ENCODE data around the gene NR1I3. TPM values are rescaled to one million over a fixed set of nuclear protein-coding genes. Genes with fewer than 3 reads are reported as not detected.

Gene NR1I3
- total RNA-seq, 1 donor from 2014 or later, result not detected

DNA sequence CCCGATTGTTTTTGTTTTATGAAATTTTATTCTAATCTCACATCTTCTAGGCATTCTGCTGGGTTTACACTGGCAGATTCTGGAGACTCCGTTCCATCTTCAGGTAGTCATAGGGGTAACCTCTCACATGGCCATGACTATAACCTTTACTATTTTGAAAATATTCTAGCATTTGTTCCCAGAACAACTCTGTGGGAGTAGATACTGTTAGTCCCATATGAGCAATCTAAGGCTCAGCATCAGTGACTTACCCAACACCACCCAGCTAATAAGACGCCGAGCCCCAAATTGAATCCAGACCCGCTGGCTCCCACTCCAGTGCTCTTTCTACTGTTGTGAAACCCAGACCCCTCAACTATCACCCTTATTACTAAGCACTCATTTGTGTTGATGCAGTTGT, 49.0 kb downstream of the NR1I3 start:
- Histone ChIP-seq H3K4me1 (peaks cover 37% of the 10 kb centered on the region), H3K27me3 (no peaks in the 10 kb centered on the region), H3K9me3 (no peaks in the 10 kb centered on the region), H3K4me3 (no peak overlapping the region), H3K36me3 (peaks cover 0 to 16% of the 10 kb centered on the region in 2 donors), H3K27ac (no peak overlapping the region)
- intact Hi-C loops (cut with DNase I), result no loop called here
- TF ChIP-seq, protein P1, sequence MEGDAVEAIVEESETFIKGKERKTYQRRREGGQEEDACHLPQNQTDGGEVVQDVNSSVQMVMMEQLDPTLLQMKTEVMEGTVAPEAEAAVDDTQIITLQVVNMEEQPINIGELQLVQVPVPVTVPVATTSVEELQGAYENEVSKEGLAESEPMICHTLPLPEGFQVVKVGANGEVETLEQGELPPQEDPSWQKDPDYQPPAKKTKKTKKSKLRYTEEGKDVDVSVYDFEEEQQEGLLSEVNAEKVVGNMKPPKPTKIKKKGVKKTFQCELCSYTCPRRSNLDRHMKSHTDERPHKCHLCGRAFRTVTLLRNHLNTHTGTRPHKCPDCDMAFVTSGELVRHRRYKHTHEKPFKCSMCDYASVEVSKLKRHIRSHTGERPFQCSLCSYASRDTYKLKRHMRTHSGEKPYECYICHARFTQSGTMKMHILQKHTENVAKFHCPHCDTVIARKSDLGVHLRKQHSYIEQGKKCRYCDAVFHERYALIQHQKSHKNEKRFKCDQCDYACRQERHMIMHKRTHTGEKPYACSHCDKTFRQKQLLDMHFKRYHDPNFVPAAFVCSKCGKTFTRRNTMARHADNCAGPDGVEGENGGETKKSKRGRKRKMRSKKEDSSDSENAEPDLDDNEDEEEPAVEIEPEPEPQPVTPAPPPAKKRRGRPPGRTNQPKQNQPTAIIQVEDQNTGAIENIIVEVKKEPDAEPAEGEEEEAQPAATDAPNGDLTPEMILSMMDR (IDR thresholded peaks at IDR 0.05), result no peak
- TF ChIP-seq POLR2AphosphoS5 (IDR thresholded peaks at IDR 0.05; ENCODE audit: insufficient read depth in 1 of 2, low read depth in 1 of 2), result no peak
- TF ChIP-seq POLR2A (IDR thresholded peaks at IDR 0.05), result no peak
- no peak for DNase-seq (ENCODE audit: extremely low spot score in 2 of 2)

DNA sequence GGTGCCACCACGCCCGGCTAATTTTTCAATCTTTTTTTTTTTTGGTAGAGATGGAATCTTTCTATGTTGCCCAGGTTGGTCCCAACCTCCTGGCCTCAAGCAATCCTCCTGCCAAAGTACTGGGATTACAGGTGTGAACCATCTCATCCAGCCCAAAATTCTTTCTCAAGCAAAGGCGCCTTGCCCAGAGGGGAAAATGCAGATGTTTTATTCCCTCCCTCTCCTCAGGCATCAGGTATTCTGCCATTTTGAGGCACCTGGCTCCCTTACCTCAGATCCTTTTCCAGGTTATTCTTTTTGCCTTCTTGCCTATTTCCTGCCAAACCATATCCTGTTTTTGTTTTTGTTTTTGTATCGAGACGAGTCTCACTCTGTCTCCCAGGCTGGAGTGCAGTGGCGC, 49.6 kb downstream of the NR1I3 start:
- Histone ChIP-seq H3K27ac (no peak overlapping the region), H3K4me1 (peaks cover 31% of the 10 kb centered on the region), H3K36me3 (peaks cover 0 to 14% of the 10 kb centered on the region in 2 donors), H3K9me3 (no peaks in the 10 kb centered on the region), H3K27me3 (no peaks in the 10 kb centered on the region), H3K4me3 (no peak overlapping the region)
- DNase-seq (ENCODE audit: extremely low spot score in 2 of 2), result no peak
- intact Hi-C loops (cut with DNase I), result no loop called here
- TF ChIP-seq POLR2A (IDR thresholded peaks at IDR 0.05), result no peak
- TF ChIP-seq, protein P1 (IDR thresholded peaks at IDR 0.05), result no peak
- no peak for TF ChIP-seq POLR2AphosphoS5 (IDR thresholded peaks at IDR 0.05; ENCODE audit: insufficient read depth in 1 of 2, low read depth in 1 of 2)

DNA sequence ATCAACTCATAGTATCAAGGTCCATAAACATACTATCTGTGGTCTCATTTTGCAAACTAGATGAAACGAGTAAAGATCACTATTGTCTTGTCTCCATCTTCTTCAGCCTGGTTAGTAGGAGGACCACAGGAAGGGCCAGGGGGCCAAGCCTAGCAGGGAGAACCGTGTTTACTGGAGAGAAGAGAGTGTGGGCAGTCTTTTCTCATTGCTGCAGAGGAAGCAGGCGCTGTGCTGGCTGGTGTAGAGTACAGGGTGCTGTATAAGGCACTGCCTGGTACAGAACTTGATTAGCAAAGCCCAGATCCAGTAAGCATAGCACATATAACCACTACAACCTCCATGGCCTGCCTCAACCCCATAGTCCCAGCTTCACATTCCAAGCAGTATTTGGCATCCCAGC, 50.7 kb downstream of the NR1I3 start:
- intact Hi-C loops (cut with DNase I), result no loop called here
- DNase-seq (ENCODE audit: extremely low spot score in 2 of 2), result no peak
- H3K27ac ChIP-seq, result peak overlapping the region; percentile 60
- no peak for TF ChIP-seq POLR2A (IDR thresholded peaks at IDR 0.05)
- TF ChIP-seq POLR2AphosphoS5 (IDR thresholded peaks at IDR 0.05; ENCODE audit: insufficient read depth in 1 of 2, low read depth in 1 of 2), result no peak
- TF ChIP-seq, protein P1 (IDR thresholded peaks at IDR 0.05), result no peak
- peaks cover 0 to 8% of the 10 kb centered on the region in 2 donors for H3K36me3 ChIP-seq
- no peaks in the 10 kb centered on the region for H3K9me3 ChIP-seq
- peaks cover 31% of the 10 kb centered on the region for H3K4me1 ChIP-seq
- no peaks in the 10 kb centered on the region for H3K27me3 ChIP-seq
- no peak overlapping the region for H3K4me3 ChIP-seq

DNA sequence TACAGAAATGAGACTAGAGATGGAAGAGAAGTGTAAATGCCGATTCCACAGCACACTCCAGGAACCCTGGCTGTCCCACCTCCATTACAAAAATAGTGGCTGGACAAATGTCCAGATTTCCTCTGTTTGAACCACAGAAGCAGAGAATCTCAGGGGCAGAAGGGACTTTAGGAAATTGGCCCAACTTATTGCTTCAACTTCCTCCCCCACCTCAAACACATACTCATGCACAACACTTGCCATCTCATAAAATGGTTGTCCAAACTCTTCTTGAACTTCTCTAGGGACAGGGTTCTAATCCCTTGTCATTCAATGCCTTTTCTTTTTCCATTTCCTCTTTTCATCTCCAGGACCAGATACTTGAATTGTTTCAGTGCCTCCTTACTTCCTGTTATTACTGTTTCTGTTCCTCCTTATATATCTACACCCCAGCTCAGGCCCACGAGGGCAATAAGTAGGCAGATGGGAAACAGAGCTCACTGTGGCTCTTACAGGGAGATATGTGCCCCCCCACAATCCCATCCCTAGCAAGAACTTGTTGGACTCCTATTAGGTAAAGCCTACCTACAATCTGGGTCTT, 52.2 kb downstream of the NR1I3 start:
- Histone ChIP-seq H3K9me3 (no peaks in the 10 kb centered on the region), H3K27ac (peak overlapping the region; percentile 60), H3K36me3 (peaks cover 0 to 3% of the 10 kb centered on the region in 2 donors), H3K27me3 (no peaks in the 10 kb centered on the region), H3K4me3 (no peak overlapping the region), H3K4me1 (peaks cover 30% of the 10 kb centered on the region)
- no peak for TF ChIP-seq POLR2A (IDR thresholded peaks at IDR 0.05)
- TF ChIP-seq, protein P1 (IDR thresholded peaks at IDR 0.05), result no peak
- TF ChIP-seq POLR2AphosphoS5 (IDR thresholded peaks at IDR 0.05; ENCODE audit: insufficient read depth in 1 of 2, low read depth in 1 of 2), result no peak
- no peak for DNase-seq (ENCODE audit: extremely low spot score in 2 of 2)
- intact Hi-C loops (cut with DNase I), result no loop called here

GRCh38 chr1:161185282-161185682, 52.7 kb downstream of the NR1I3 start:
- Histone ChIP-seq H3K9me3 (no peaks in the 10 kb centered on the region), H3K27ac (peak overlapping the region; percentile 60), H3K27me3 (no peaks in the 10 kb centered on the region), H3K36me3 (no peaks in the 10 kb centered on the region), H3K4me1 (peaks cover 30% of the 10 kb centered on the region), H3K4me3 (no peak overlapping the region)
- TF ChIP-seq POLR2AphosphoS5 (IDR thresholded peaks at IDR 0.05; ENCODE audit: insufficient read depth in 1 of 2, low read depth in 1 of 2), result peak in 1 of 2 donors; percentile 68
- TF ChIP-seq POLR2A (IDR thresholded peaks at IDR 0.05), result no peak
- intact Hi-C loops (cut with DNase I), result no loop called here
- no peak for DNase-seq (ENCODE audit: extremely low spot score in 2 of 2)
